Forelimb muscle (tissue), 1 donor: Measurements from ENCODE around the gene SYNE4. TPM values are rescaled to one million over a fixed set of nuclear protein-coding genes. Genes with fewer than 3 reads are reported as not detected.
"Not testable (repeated sequence)": the region's sequence is repeated elsewhere in the genome, so short reads cannot be mapped to it uniquely, and the experiment has no call there.

ENCODE experiments used
- DNase-seq: peaks from one replicate; pipeline ENCODE4 v3.0.0-alpha.2; 2013; ENCODE audit warnings: low read depth
- polyA plus RNA-seq: library from polyadenylated mRNA; unstranded; fragments of 120-200 nt; gene quantifications from one replicate; pipeline ENCODE4 v1.2.1, GENCODE V29; 2013; ENCODE audit not compliant: insufficient read length

Gene SYNE4
- polyA plus RNA-seq, 1 donor, result 0.59 TPM

DNA sequence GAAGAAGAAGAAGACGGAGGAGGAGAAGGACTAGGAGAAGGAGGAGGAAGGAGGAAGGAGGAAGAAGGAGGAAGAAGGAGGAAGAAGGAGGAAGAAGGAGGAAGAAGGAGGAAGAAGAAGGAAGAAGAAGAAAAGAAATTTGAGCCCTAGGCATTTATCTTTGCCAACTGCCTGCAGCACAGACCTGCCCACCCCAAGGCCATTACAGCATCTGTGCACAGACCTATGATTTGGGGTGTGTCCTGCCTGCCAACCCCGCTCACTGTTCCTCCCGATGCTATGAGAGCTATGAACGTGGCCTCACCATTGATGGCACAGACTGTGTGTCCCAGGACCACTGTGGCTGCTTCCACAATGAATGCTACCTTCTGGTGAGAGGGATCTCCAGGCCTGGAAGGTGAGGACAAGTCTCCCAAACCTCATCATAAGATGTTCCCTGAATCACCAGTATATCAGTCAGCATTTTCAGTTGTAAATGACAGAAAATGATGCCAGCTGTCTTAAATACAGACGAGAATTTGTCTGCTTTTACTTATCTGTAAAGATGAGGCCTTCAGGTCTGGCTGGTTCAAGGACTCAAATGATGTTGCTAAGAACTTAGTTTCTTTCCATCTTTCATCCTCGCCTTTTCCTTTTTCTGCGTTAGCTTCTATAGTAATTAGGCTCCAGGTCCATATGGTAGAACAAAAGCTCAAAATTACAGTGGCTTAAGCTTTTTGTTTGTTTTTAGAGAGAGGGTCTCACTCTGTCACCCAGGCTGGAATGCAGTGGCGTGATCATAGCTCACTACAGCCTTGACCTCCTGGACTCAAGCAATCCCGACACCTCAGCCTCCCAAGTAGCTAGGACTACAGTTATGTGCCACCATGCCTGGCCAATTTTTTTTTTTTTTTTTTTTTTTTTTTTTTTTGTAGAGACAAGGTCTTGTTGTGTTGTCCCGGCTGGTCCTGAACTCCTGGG lies 17.6 kb downstream of the SYNE4 start:
- DNase-seq, result no peak

DNA sequence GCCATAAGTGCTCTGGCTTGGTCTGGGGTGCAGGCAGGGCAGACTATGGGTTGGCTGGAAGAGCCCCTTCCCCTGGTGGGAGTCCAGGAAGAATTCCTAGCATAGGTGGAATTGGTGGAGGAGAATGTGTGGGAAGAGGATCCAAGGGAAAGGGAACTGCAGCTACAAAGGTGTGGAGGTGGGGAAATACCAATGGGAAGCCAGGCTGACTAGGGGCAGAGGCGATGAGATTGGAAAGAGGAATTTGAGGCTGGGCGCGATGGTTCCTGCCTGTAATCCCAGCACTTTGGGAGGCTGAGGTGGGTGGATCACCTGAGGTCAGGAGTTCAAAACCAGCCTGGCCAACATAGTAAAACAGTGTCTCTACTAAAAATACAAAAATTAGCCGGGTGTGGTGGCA lies 18.5 kb downstream of the SYNE4 start:
- no peak for DNase-seq

DNA sequence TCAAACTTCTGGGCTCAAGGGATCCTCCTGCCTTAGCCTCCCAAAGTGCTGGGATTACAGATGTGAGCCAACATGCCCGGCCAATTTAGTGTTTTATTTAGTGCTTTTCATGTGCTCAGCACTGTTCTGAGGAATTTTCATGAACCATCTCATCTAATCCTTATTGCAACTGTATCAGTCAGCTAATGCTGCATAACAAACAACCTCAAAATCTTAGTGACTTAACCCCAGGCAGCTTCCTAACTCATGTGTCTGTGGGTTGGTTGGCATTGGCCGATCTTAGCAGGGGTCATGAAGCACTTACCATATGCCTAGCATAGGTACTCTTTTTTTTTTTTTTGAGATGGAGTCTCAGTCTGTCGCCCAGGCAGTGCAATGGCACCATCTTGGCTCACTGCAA lies 19.8 kb downstream of the SYNE4 start:
- DNase-seq, result no peak

DNA sequence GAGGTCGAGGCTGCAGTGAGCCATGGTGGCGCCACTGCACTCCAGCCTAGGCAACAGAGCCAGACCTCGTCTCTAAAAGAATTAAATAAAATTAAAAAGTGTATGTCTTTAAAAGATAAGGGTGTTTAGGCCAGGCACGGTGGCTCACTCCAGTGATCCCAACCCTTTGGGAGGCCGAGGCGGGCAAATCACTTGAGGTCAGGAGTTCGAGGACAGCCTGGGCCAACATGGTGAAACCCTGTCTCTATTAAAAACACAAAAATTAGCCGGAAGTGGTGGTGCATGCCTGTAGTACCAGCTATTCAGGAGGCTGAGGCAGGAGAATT lies 21.1 kb downstream of the SYNE4 start:
- DNase-seq, result no peak

DNA sequence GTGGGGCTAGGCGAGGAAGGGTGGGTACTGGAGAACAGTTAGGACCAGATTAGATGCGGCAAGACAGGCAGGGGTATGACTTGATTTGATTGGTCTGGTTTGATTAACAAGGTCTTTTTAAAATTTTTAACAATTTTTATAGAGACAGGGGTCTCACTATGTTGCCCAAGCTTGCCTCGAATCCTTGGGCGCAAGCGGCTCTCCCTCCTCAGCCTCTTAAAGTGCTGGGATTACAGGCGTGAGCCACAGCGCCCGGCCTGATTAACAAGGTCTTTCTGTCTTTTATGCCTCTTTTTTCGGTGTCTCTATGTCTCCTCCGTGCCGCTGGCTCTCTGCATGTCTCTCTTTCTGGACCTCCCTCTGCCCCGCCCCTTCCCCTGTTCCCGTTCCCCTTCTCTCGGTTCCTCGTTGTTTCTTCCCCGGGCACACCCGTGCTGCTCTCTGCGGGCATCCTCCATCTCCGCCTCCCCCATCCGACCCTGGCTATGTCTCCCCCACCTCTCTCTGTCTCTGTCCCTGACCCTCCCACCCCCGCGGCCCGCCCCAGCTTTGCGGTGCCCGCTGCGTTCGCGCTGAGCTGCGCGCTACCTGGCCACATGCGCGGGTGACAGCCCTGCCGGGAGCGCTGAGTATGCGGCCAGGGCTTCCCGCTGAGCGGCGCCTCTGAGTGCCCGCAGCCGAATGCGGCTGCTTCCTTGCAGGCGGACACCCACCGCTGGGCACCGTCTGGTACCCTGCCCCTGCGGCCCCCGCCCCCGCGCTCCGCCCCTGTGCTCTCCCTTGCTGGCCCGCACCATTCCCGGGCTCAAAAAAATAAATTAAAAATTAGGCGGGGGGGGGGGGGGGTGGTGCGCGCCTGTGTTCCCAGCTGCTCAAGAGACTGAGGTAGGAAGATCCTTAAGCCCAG lies 21.7 kb downstream of the SYNE4 start:
- DNase-seq, result no peak

DNA sequence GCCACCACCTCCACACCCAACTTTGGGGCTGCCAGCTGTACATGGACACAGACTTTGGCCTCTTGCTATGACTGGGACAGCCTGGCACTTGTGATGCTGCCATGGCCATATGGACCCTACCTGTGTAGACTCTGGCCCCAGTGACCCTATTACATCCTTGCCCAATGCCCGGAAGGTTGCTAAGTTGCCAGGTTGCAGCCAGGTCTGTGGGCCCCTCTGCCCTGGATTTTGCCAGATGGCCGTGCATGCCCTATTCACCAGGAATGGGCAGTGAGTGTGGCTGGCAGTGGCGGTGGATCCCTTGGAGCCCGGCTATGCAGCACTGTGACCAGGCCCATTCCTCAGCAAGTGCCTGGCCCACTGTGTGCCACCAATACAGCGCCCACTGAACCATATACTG lies 22.5 kb downstream of the SYNE4 start:
- DNase-seq, result no peak

DNA sequence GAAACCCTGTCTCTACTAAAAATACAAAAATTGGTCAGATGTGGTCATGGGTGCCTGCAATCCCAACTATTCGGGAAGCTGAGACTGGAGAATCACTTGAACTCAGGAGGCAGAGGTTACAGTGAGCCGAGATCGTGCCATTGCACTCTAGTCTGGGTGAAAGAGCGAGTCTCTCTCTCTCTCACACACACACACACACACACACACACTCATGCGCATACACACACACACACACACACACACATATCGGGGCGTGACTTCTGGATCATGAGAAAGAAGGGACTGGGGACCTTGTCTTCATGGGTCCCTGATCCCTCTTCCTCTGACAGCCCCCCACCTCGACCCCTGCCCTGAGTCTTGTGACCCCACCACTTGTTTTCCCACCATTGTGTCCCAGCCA lies 25.4 kb downstream of the SYNE4 start:
- no peak for DNase-seq

DNA sequence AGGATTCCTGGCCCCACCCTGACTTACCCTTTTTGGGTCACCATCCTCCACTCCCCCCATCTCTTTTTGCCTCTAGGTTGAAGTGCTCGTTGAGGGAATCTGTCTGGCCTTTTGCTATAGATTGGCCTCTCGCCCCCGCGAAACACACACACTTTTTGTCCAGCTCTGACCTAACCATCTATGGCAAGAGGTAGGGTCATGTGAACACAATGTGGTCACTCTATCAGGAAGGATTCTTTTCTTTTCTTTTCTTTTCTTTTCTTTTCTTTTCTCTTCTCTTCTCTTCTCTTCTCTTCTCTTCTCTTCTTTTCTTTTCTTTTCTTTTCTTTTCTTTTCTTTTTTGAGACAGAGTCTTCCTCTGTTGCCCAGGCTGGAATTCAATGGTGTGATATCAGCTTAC lies 27.6 kb downstream of the SYNE4 start:
- not testable (repeated sequence) for DNase-seq

DNA sequence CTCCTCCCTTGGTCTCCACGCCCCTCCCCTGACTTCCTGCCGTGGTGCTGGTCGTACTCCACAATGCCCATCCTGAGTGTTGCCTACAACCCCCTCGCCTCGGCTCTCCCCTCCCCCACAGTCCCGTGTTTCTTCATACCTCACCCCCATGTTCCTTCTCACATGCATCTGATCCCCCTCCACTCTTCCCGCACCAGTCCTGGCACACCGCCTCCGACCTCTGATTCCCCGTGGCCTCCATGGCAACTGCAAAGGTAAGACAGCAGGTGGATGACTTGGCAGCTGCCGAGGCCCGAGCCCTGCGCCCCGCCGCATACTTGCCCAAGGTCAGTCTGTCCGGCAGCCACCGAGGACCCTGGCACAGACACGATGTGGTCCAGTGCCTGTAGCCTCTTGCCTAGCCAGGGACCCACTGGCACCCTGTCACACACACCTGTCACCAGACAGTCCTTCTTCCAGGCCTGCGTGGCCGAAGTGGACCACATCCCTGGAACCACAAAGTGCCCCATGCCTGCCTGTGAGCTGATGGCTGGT lies 29.7 kb downstream of the SYNE4 start:
- no peak for DNase-seq

DNA sequence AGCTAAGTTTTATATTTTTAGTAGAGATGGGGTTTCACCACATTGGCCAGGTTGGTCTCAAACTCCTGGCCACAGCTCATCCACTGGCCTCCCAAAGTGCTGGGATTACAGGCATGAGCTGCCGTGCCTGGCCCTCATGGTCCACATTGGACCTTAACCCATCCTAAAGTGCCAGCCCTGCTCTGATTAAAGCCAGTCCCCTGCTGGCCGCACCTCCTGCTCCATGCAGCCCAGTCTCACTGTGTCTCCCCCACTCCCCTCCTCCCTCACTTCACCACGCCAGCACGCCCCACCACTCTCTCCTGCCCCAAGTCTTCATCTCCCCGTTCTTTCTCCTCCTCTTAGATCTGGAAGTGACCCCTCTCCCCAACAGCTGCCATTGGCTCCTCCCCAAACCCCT lies 30.3 kb downstream of the SYNE4 start:
- no peak for DNase-seq

DNA sequence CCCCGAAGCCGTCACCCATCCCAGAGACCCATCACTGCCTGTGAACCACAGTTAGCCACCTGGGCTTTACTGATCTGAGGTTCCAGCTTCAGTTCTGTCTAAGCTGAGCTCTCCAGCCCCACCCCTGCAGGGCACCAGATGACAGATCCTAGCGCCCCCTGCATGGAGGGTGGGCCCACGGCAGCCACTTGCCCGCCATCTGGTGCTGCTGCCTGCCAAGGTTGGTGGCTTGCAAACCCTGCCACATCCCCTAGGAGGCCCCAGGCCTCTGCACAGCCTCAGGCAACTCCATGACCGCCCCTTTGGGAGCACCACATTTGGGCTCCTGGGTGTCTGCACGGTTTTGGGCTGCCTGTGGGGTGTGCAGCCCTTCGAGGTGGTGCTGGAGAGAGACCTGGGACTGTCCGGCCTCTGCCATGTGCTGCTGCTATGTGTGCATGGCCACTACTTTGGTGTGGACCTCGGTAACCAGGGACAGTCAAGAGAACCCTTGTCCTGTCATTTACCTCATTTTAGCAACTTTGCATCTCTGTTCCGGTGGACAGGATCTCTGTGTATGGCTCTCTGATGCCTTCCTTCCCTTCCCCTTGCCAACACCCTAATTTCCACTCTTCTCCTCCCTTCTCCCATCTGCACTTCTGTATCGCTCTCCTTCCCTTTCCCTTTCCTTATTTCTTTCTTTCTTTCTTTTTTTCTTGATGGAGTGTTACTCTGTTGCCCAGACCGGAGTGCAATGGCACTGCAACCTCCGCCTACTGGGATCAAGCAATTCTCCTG lies 31.0 kb downstream of the SYNE4 start:
- no peak for DNase-seq

DNA sequence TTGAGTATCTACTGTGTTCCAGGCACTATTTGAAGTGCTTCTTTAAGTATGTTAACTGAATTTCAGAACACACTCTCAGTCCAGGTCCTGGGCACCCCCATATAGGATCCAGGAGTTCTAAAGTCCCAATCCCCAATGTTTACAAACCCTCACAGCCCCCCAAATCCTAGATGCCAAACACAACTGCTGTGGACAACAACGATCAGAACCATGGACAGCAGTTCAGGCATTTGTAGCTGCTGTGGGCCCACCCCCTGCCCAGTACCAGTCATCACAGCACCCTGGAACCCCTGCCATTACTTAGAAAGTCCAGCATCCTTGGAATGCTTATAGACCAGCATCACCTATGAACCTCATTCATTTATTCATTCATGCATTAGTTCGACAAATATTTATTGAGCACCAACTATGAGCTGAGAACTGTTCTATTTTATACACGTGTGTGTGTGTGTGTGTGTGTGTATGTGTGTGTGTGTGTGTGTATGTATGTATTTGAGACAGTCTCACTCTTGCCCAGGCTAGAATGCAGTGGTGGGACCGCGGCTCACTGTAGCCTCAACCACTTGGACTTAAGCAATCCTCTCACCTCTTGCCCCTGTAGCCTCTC lies 32.9 kb downstream of the SYNE4 start:
- DNase-seq, result no peak

DNA sequence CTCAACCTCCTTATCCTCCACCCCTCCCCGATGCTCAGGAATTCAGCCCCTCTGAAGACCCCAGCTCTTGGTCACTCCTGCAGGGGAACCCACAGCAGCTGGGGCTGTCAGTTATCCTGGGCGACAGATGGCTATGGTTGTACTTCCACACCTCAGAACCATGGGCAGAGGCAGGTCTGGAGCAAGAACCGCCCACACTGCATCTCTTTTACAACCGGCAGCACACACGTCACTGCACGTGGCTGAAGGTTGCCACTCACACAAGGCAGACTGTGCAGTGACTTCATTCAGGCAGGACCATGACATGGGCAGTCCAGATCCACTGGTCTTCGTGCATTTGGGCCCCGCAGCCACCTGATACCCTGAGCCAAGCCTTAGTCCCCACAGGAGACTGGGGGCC lies 35.1 kb downstream of the SYNE4 start:
- DNase-seq, result no peak

DNA sequence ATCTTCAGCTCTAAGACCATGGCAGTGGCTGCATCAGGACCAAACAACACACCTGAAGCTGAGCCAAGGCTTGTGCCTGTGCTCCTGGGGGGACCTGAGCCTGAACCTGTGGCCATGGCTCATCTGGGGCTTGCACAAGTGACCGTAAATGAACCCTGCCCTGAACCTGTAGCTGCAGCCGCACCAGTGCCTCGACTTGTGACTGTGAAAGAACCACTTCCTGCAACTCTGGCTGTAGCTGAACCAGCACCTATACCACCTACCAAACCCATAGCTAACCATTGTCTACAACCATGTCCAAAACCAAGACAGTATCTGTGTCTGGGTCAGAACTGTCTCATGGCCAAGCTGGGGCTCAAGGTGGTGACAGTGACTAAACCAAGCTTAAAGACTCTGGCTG lies 41.8 kb downstream of the SYNE4 start:
- no peak for DNase-seq

DNA sequence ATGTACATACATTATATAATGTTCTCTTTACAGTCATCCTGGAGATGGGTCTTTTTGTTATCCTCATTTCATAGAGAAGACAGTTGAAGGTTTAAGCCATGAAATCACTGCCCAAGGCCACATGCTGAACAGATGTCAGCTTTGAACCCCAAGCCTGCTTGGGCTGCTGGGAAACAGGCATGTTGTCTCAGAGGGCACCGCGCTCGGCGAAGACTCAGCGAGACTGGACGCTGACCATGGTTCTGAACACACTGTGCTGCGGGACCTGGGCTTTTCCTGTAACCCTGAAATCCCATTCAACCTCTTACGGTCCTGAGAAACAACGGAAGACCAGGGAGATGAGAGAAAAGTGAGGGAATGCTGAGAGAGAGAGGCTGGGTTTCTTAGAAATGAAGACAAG lies 45.1 kb downstream of the SYNE4 start:
- peak; percentile 32 for DNase-seq

DNA sequence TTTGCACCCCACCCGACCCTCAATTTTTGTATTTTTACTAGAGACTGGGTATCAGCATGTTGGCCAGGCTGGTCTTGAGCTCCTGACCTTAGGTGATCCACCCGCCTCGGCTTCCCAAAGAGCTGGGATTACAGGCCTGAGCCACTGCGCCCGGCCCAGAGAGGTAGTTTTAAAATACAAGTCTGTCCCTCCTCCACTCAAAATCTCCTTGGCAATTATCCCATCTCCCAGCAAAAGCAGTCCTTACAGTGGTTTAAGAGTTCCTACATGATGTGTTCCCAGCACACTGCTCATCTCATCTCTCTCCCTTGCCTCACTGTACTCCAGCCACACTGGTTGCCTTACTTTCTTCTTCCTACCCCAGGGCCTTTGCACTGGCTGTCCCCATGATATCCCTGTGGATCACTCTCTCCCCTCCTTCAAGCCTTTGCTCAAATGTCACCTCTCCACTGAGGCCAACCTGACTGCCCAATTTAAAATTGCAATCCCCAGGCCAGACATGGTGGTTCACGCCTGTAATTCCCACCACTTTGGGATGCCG lies 48.1 kb downstream of the SYNE4 start:
- DNase-seq, result no peak

DNA sequence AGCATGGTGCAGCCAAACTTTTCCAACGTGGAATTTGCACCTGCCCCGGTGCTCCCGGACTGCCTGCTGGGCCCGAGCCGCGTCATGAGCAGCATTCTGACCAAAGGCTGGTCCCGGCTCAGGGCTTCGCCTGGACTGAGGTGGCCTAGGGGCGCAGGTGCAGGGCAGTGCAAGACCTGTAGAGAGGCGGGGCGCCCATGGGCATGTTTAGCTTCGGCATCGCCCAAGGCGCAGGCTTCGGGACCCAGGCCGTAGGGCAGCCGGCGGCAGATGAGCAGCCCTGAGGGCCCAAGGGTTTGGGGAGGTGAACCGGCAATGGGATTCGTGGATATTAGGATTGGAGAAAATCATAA lies 48.7 kb downstream of the SYNE4 start:
- DNase-seq, result no peak

DNA sequence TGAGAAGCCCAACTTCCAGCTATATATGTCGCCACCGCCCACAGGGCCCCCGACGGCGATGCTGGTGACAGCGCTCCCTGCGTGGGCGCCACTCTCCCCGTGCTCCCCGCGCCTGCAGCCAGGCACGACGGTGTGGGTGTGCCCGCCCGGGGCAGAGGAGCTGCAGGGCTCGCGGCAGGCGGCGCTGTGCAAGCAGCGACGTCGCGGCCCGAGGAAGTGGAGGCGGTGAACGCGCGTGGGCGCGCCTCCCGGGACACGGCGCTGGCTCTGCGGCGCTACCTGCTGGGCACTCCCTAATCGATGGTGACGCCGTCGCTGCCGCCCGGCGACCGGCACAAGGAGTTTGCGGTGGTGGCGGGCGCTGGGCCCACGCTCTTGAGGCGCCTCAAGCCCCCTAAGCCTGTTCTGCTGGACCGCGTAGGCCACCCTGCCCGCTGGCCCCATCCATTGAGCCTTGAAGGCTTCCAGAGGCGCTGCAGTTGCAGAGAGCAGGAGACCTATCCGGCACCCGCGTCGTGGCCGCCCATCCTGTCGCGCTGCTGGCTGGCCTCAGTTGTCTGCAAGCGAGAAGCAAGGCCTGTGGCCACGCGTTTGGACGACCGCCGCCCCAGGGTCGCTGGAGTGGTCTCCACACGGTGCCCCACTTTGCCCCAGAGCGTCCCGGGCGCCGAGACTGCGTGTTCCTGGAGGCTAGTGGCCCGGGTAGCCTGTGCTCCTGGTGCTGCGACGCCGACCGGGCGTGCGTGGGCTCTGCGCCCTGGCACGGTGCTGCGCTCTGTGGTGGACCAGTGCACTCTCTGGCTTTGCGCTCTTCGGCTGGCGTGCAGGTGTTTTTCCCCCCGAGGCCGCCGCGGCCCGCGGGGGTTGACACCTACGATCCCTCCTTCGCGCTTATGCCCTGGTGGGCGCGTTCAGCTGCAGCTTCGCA lies 49.3 kb downstream of the SYNE4 start:
- DNase-seq, result no peak

DNA sequence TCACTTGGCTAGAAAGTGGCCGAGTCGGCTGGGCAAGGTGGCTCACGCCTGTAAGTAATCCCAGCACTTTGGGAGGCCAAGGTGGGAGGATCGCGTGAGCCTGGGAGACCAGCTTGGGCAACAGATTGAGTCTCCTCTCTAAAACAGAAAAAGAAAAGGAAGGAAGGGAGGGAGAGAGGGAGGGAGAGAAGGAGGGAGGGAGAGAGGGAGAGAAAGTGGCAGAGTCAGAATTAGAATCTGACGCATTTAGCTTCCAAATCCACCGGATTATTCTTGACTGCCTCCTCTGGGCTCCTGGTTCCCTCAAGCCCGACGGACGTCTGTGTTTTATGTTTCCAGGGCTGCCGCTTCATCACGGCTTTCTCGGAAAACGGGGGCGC lies 50.0 kb downstream of the SYNE4 start:
- DNase-seq, result no peak

DNA sequence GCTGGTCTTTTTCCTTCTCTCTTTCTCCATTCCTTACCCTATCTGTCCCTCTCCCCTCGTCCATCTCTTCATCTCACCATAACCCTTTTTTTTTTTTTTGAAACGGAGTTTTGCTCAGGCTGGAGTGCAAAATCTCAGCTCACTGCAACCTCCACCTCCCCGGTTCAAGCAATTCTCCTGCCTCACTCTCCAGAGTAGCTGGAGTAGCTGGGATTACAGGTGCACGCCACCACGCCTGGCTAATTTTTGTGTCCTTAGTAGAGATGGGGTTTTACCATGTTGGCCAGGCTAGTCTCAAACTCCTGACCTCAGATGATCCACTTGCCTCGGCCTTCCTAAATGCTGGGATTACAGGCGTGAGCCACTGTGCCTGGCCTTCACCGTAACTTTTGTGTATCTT lies 51.2 kb downstream of the SYNE4 start:
- not testable (repeated sequence) for DNase-seq
